ENCODE data around the gene C1QC.

C1QC gene

GRCh38 chr1:22619798-22620197 is 23.6 kb upstream of the C1QC start:
- DNase-seq = no peak

DNA sequence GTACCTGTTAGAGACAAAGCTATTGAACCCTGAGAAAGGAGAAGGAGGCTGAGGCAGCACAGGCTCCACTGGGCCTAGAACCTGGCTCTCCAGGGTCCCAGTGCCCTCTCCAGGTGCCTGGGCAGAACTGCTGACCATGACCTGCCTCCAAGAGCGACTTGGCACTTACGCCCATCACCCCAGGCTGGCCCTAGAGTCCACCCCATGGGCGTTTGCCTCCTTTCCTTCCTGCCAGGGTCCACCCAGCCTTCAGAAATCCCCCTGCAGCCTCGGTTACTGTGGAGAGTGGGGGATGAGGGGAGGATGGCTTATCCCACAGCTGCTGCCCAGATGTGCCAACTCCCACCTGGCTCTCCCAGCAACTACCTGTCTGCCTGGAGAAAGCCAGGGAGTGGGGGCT is 21.7 kb upstream of the C1QC start:
- no peak for DNase-seq

DNA sequence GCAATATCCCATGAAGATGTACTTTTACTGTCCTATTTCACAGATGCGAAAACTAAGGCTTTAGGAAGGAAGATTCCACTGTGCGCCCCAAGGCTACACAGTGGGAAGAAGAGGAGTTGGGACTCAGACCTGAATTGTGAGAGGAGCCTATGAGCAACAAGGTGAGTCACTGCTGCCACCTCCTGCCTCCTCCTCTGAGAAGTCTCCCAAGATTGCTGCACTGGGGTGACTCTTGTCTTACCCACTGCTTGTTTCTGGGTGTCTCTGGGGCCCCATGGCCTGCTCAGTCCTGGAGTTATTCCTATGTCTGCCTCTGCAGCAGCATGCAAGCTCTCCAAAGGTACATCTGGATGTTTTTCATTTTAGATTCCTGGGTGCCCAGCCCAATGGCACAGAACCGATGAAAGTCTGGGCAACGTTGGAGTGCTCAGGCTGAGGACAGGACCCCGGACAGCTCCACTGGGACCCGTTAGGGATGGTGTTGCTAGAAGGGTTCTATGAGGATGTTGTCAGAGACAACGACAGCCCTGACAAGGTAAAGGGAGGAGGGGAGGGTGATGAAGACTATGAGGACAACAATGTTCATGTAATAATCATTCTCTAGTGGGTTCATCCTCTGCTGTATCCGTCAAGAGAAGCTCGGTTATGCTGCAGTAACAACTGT is 18.0 kb upstream of the C1QC start:
- DNase-seq = no peak

DNA sequence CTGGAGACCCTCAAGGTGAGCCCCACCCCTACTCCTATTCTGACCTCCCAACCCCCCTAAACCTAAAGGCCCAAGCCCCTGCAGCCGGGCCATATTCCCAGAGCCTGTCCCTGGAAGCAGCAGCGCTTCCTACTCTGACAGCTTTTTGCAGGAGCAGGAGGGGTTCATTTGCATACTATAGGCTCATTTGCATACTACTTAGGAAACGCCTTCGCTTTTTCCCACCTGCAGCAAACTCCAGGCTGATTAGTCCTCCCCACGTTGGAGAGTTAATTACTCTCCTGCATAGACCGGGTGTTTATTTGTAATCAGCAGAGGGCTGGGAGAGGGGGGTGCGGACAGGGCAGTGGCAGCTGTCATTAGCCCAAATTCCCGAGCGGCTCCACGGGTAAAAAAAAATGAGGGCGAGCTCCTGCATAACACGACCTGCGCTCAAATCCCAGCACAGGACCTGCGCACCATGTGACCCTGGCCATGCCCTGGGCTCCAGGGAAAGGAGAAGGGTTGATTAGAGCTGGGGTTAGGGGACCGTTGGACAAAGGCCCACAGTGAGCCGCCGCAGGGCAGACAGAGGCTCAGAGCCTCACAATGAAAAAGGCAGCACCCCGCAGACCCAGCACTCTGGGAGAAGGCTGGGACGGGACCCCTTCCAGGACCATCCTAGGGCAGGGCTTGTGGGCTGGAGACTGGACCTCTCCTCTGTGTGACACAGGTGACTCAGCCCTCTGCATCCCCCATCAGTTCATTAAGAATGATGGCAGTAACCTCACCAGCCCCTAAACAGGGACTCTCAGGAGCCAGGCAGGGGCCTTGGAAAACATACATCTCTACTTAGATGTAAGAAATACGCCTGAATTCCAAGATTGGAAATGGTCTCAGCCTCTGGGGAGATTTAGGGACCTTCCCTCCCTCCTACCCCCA is 16.9 kb upstream of the C1QC start:
- DNase-seq = no peak

DNA sequence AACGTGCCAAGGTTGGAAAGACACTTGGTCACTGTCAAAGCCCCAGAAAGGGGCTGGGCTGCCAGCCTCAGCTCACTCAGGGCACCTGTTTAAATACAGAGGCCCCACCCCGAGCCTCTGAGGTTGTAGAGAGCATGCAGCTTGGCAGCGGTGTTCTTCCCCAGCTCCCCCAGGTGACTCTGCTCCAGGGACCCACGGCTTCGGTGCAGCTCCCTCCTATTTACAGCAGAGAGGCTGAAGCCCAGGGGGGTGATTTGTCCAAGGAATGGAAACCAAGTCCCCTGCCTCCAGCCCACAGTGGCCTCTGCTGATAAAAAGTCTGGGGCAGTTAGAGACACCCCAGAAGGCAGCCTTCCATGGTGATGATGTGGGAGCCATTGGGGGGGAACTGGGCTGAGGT is 16.1 kb upstream of the C1QC start:
- no peak for DNase-seq

DNA sequence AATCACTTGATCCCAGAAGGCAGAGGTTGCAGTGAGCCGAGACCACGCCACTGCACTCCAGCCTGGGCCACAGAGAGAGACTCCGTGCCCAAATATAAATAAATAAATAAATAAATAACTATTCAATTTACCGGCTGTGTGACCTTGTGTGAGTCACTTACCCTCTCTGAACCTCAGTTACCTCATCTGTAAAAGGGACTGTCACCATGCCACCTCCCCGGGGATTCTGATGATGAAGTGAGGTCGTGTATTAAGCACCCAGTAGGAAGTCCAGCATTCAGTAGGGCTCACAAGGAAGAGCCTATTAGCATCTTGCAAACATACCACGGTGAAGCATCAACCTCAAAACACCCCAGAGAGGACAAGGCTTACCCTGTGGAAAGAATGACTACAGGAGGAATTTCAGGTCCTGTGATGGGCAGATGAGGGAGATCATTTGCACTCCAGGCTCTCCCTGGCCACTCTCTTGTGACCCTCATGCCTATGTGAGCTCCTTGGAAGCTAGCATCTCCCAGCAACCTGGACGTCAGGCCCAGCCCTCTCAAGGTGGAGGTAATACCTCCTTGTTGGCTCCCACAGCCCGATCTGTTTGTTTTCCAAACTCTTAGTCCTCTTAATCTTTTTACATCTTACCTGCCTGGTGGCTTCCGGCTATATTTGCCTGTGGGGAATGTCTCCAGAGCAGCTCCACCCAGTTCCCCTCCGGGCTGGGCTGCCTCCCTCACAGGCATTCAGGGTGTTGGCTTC is 14.6 kb upstream of the C1QC start:
- no peak for DNase-seq

- DNase-seq = no peak
These were observed 13.5 kb upstream of the C1QC start for GRCh38 chr1:22629886-22630285.

DNA sequence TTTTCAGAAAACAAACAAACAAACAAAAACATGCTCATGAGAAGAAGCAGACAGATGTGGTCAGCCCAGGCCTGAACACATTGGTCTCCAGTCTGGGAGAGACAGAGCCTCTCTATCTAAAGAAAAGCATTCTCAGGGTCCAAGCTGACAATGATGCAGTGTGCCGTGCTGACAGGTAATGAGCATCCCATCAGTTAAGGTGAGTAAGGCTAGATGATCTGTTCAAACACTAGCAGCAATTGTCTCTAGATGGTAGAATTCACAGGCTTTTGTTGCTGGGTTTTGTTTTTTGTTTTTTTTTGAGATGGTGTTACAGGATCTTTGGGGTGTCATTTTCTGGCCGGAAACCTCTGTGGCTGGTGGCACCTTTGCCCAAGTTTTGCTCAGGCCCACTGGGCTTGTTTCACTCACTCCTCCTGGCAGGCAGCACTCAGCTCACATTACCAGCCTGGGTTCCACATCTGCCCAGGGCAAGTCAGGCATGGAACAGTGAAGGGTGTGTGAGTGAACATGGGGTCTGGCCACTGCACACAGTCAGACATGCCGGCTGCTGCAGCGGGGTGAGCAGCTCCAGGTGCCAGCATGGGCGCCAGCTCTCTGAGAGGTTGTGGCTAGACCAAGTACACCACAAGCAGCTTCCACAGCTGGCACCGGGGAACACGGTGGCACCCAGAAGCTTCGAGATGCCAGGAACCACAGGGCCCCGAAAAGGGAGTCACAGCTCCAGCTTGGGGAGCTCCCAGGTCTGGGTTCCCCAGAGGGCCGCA is 9.6 kb upstream of the C1QC start:
- no peak for DNase-seq

DNA sequence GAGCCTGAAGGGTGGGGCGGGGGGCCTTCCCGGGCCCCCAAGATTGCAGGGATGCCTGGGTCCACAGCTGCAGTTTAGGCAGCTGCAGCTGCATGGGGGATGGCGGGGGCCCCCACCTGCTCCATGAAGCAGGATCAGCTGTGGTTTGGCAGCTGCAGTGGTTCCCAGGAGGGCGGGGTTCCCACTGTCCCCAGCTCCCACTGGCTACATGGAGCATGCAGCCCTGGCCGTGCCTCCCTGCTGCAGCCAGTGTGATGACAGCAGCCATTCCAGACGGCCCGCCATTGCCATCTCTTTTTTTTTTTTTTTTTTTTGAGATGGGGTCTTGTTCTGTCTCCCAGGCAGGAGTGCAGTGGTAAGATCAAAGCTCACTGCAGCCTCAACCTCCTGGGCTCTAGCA is 8.0 kb upstream of the C1QC start:
- no peak for DNase-seq

DNA sequence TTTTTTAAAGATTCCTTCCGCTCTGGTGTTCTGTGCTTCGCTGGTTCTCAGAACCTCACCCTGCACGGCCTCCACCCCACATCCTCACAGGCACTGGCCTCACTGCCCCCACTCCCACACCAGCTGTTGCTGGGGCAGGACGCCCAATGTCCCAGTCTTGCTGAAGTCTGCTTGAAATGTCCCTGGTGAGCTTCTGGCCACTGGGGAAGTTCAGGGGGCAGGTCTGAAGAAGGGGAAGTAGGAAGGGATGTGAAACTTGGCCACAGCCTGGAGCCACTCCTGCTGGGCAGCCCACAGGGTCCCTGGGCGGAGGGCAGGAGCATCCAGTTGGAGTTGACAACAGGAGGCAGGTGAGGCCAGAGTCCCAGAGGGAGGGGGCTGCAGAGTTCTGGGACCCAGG is 7.1 kb upstream of the C1QC start, which contains the start of gene C1QA:
Gene C1QA (plus strand): TSS at position 276 of the 400 bp plus-strand sequence. CDS start 989 bp downstream, outside the sequence.
- DNase-seq = no peak

DNA sequence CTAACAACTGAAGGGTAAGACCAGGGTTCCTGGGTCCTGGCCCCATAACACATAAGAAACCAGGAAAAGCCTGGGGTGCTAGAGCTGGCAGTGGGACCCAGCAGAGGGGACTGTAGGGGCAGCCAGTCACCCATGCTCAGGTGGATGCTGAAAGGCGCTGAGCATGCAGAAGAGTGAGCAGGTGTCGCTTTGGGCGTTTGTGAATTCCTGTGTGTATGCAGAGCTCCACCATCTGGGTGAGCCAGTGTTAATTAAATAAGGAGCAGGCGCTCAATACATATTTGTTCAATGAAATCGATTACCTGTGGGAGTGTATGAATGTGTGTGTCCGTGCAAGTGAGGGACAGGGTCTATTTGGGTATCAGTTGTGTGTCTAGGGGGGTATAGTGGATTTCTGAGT is 6.5 kb upstream of the C1QC start:
- DNase-seq = no peak

DNA sequence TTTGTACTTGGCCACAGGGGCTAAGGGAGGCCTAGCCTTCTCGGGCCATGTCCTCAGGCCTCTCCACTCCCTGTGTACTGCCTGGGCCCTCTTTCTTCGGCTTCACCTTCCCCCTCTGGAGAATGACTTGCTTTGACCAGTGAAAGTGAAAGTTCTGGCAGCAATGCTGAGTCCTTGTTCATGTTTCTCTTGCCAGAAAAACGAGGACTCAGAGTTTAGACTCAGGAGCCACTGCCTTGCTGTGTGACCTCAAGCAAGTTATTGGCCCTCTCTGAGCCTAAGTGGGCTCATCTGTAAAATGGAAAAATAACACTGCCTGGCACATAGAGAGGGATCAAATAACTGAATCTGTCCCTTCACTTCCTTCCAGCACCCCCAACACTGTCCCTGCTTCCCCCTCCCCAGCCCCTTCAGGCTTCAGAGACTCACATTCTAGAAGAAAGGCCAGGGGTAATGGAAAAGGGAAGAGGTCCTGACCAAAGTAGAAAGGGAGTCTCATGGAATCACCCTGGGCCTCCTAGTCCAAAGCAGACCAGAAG is 5.5 kb upstream of the C1QC start:
- DNase-seq = no peak

GRCh38 chr1:22638476-22639234 is 4.8 kb upstream of the C1QC start:
- DNase-seq = no peak

DNA sequence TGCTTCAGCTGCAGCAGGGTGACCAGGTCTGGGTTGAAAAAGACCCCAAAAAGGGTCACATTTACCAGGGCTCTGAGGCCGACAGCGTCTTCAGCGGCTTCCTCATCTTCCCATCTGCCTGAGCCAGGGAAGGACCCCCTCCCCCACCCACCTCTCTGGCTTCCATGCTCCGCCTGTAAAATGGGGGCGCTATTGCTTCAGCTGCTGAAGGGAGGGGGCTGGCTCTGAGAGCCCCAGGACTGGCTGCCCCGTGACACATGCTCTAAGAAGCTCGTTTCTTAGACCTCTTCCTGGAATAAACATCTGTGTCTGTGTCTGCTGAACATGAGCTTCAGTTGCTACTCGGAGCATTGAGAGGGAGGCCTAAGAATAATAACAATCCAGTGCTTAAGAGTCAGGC is 4.1 kb upstream of the C1QC start:
- no peak for DNase-seq

DNA sequence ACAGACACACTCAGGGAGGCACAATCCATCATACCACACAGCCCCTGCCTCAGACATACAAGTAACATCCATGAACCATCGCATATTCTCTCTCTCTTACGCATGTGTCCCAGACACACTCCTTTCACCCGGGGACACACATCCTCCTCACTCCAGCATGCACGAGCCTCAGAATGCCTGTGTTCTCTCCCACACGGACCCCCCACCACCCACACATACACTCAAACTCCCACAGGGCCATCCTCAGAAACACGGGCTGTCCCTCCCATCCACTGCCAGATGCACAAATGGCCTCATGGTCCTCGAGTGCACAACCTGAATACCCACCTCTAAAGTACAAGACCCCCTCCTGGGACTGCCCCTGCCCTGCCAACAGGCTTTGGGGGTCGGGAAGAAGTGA is 2.2 kb upstream of the C1QC start:
- DNase-seq = no peak

DNA sequence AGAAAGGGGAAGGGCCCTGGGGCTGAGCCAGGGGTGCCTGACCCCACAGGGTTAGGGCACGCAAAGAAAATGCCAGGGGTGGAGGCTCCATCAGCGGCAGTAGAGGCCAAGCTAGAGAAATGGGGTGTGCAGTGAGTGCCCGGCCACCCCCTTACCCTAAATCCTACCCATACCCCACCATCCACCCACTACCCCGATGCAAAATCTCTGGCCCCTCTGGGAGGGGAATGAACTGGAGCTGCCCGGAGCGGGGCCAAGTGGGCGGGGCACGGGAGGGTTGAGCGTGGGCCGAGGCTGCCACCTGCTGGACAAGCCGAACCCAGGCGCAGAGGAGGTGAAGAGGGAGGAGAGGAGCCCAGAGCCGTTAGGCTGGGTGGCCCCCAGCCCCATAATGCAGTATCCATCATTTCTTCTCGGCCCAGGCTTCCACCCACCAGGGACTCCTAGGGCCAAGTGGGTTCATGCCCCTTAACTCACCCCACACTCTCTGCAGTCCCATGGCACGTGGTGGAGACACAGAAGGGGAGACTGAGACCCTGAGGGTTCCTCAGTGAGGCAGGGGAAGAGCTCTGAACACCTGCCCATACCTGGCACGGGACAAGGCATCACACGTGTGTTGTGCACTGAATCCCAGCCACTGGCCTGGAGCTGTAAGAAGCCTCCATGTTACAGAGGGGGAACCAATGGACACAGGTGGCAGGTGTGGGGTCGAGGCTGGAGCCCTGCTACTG is 1.4 kb upstream of the C1QC start:
- no peak for DNase-seq

DNA sequence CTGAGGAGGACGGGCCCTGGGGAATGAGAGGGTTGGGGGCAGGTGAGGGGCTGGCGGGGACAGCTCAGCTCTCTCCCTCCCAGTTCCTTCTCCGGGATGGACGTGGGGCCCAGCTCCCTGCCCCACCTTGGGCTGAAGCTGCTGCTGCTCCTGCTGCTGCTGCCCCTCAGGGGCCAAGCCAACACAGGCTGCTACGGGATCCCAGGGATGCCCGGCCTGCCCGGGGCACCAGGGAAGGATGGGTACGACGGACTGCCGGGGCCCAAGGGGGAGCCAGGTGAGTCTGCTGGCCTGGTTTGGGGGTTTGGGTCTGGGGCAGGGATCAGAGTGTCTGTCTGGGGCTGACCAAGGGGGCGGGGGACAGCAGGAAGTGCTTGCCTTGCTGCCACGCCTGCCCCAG is 495 bp downstream of the C1QC start:
- no peak for DNase-seq

DNA sequence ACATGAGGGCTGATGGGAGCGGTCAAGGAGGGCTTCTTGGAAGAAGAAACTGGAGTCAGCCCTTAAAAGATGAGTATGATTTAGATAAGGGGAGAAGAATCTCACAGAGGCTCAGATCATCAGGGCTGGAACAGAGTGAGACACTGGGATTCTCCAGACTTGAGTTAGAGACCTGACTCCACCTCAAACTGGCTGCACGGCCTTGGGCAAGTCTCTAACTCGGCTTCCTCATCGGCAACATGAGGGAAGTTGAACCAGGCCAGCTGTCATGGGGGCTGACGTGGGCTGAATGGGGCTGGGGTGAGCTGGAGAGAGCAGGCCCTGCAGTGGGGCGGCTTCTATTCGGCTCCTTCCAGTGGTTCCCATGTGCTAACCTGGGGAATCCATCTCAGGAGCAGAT is 2.5 kb downstream of the C1QC start:
- no peak for DNase-seq

- DNase-seq = no peak
These were observed 3.0 kb downstream of the C1QC start for GRCh38 chr1:22646384-22646783.

DNA sequence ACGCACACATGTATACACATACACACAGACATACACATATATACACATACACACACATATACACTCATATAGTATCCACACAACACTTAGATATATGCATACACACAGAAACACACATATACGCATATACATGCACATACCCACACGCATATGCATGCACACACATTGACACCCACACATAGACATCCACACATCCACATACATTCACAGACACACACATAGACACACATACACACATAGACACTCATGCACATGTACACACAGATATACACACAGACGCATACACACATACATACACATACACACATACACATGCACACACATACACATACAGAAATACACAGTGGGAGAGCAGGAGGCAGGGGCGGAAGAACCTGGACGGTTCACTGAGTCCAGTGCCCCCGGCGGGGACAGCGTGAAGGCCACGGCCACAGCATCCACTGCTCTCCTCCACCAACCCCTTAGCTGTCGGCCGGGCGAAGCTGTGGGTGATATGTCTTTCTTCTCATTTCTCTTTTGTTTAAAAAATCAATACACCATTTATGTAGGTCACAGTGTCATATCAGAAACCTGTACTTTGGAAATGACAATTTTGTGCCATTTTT is 6.8 kb downstream of the C1QC start:
- DNase-seq = no peak
